Pancreas (tissue), 10 donors: ENCODE data around the gene CGB8. TPM values are rescaled to one million over a fixed set of nuclear protein-coding genes. Genes with fewer than 3 reads are reported as not detected.
A peak's percentile ranks its signal among the peaks of the same experiment; 100 is the strongest.
"Not testable (repeated sequence)": the region's sequence is repeated elsewhere in the genome, so short reads cannot be mapped to it uniquely, and the experiment has no call there.

Experiments used
- ATAC-seq, 4 donors: fragments of 200-7000 bp; cut with Tn5 transposase; one replicate each; pipeline versions ENCODE4 v1.8.0 to v1.9.1; 2020; ENCODE audit warnings: mild to moderate bottlenecking in 4 of 4, moderate library complexity in 4 of 4
- DNase-seq, 6 donors: peaks; one replicate each; pipeline ENCODE4 v3.0.0-alpha.2; 2020
- FAIRE-seq: peaks from 2 replicates; lab custom pipeline; 2012; peaks lifted over from hg19 to GRCh38; lab: Jason Lieb, UNC
- H3K27ac ChIP-seq, 4 donors: fragments of 200-600 bp; sonication (generic); 1 replicate in 3 of 4; 2 replicates in 1 of 4; pipeline versions ENCODE4 v1.5.0 to v1.8.0; 2020
- H3K27me3 ChIP-seq, 4 donors: fragments of 200-600 bp; one replicate each; pipeline ENCODE4 v1.8.0; 2021
- H3K36me3 ChIP-seq, 3 donors: fragments of 200-600 bp; sonication (generic) in 1 of 3; one replicate each; pipeline versions ENCODE4 v1.5.0 to v1.8.0; 2020 to 2021
- H3K4me1 ChIP-seq, 3 donors: fragments of 200-600 bp; one replicate each; pipeline ENCODE4 v1.8.0; 2021
- H3K4me3 ChIP-seq, 4 donors: fragments of 200-600 bp; sonication (generic) in 2 of 4; one replicate each; pipeline versions ENCODE4 v1.5.0 to v1.8.0; 2020 to 2021
- H3K9me3 ChIP-seq, 4 donors: fragments of 200-600 bp; one replicate each; pipeline ENCODE4 v1.8.0; 2021
- WGBS, 2 donors: extraction: QIAGEN DNeasy Blood & Tissue Kit; methylation state at CpG; one replicate each; pipeline ENCODE4 v1.1.7; 2013; 5-methylcytosine and 5-hydroxymethylcytosine counted together
- intact Hi-C, 3 donors: fragments of 100-400 bp; cut with DNase I; formaldehyde crosslinking; loops; one replicate each; pipeline versions ENCODE4 v1.11.1 to v1.14.2; 2022
- polyA plus RNA-seq, 2 donors: library from polyadenylated mRNA; stranded (reverse); fragments of 200-250 nt; gene quantifications; one replicate each; pipeline ENCODE4 v1.2.3, GENCODE V29; 2013
- total RNA-seq, 6 donors: library from RNA; stranded (reverse); fragmentation: NEBNext Ultra II Directional in 4 of 6; extraction: Animal tissue kit (Norgen Biotek cat#: 25700) in 4 of 6; gene quantifications; one replicate each; pipeline versions ENCODE4 v1.2.1 to v1.2.4, GENCODE V29; 2021 to 2023
- TF ChIP-seq, protein P1 (sequence below), 4 donors: fragments of 200-600 bp; sonication (generic) in 3 of 4; IDR thresholded peaks; one replicate each; pipeline versions ENCODE4 v1.5.0 to v1.8.0; 2021; ENCODE audit warnings: antibody characterized with exemption in 4 of 4
- donor health status: healthy with polysubstance abuse.
- donor health status: DM: no; HTN: no; CAD: no; lungs with moderate emphysema.
- donor health status: DM: no; HTN: no; CAD: no.
- donor health status: control.
- donor health status: control.
- donor health status: Bipolar disorder and iron deficiency.
- donor health status: DM: yes; HTN: yes; CAD: no.
- donor health status: DM: no; HTN: no; CAD: no.
- donor health status: DM: no; HTN: no; CAD: no.
- donor health status: DM: yes; HTN: yes; CAD: no.

CGB8 gene
- total and polyA plus RNA-seq, 8 donors: not detected

DNA sequence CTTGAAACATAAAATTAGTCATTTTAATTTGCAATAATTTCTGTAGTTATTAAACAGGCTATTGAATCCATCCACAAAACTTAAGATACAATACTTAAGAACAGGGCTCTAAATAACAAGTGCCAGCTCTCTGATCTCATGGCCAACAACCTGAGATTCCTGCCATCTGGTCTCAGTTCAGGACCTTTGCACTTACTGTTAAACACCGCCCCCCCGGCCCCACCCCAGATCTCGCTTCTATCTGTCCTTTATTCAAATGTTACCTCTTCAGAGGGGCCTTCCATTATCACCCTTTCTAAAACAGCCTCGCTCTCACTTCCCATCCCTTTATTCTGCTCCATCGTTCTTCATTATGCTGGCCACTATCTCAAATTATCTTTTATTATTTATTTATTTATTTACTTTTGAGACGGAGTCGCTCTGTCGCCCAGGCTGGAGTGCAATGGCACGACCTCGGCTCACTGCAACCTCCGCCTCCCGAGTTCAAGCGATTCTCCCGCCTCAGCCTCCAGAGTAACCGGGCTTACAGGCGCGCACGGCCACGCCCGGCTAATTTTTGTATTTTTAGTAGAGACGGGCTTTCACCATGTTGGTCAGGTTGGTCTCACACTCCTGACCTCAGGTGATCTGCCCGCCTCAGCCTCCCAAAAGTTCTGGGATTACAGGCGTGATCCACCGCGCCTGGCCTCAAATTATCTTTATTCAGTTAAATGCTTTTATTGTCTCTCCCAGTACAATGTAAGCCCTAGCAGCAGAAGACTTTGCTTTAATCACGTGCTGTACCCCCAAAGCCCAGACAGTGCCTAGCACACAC is 35.5 kb upstream of the CGB8 start:
- Histone ChIP-seq H3K4me3 (peak overlapping the region in 3 of 4 donors; percentile 18 to 82 (median 78)), H3K27me3 (no peaks in the 10 kb centered on the region), H3K36me3 (peaks cover 0 to 3% (median 0%) of the 10 kb centered on the region in 3 donors), H3K27ac (peak overlapping the region; percentile 42 to 86 (median 66)), H3K4me1 (peaks cover 0 to 26% (median 7%) of the 10 kb centered on the region in 3 donors), H3K9me3 (no peaks in the 10 kb centered on the region)
- DNase-seq: peak in 1 of 6 donors; percentile 45
- FAIRE-seq: no peak
- intact Hi-C loops: no loop called here
- peak in 1 of 4 donors; percentile 4 for ATAC-seq
- TF ChIP-seq, protein P1, sequence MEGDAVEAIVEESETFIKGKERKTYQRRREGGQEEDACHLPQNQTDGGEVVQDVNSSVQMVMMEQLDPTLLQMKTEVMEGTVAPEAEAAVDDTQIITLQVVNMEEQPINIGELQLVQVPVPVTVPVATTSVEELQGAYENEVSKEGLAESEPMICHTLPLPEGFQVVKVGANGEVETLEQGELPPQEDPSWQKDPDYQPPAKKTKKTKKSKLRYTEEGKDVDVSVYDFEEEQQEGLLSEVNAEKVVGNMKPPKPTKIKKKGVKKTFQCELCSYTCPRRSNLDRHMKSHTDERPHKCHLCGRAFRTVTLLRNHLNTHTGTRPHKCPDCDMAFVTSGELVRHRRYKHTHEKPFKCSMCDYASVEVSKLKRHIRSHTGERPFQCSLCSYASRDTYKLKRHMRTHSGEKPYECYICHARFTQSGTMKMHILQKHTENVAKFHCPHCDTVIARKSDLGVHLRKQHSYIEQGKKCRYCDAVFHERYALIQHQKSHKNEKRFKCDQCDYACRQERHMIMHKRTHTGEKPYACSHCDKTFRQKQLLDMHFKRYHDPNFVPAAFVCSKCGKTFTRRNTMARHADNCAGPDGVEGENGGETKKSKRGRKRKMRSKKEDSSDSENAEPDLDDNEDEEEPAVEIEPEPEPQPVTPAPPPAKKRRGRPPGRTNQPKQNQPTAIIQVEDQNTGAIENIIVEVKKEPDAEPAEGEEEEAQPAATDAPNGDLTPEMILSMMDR (IDR thresholded peaks at IDR 0.05): no peak
- WGBS, 2 donors: 44 to 48% methylated on average over 26 of the region's 26 CpGs

DNA sequence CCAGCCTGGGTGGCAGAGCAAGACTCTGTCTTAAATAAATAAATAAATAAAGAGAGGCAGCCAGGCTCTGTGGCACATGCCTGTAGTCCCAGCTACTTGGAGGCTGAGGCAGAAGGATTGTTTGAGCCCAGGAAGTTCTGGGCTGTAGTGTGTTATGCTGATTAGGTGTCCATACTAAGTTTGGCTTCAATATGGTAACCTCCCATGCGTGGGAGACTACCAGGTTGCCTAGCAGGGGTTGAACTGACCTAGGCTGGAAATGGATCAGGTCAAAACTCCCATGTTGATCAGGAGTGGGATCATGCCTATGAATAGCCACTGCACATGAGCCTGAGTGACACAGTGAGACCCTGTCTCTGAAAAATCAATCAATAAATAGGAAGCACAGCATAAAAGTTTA is 32.4 kb upstream of the CGB8 start:
- ATAC-seq: no peak
- Histone ChIP-seq H3K9me3 (no peaks in the 10 kb centered on the region), H3K4me3 (no peak overlapping the region), H3K27me3 (no peaks in the 10 kb centered on the region), H3K36me3 (no peaks in the 10 kb centered on the region), H3K27ac (no peak overlapping the region), H3K4me1 (peaks cover 0 to 5% (median 0%) of the 10 kb centered on the region in 3 donors)
- no peak for DNase-seq
- 87 to 96% methylated on average over 1 of the region's 1 CpG for WGBS, 2 donors
- intact Hi-C loops: no loop called here
- TF ChIP-seq, protein P1 (IDR thresholded peaks at IDR 0.05): no peak
- FAIRE-seq: no peak

DNA sequence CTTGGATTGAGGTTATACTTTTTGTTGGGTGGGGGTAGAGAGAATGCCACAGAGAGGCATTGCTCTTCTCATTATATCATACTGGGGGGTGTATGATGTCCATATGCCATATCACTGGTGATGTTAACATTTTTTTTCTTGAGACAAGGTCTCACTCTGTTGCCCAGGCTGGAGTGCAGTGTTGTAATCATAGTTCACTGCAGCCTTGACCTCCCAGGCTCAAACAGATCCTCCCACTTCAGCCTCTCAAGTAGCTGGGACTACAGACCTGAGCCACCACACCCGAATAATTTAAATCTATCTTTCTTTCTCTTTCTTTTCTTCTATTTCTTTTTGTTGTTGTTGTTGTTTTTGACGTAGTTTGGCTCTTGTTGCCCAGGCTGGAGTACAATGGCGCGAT is 31.5 kb upstream of the CGB8 start:
- no peak overlapping the region for H3K4me3 ChIP-seq
- 67 to 85% methylated on average over 4 of the region's 4 CpGs for WGBS, 2 donors
- intact Hi-C loops: no loop called here
- no peak for DNase-seq
- TF ChIP-seq, protein P1 (IDR thresholded peaks at IDR 0.05): no peak
- H3K4me1 ChIP-seq: peaks cover 0 to 5% (median 0%) of the 10 kb centered on the region in 3 donors
- H3K27me3 ChIP-seq: no peaks in the 10 kb centered on the region
- FAIRE-seq: no peak
- ATAC-seq: no peak
- no peak overlapping the region for H3K27ac ChIP-seq
- no peaks in the 10 kb centered on the region for H3K9me3 ChIP-seq
- no peaks in the 10 kb centered on the region for H3K36me3 ChIP-seq

DNA sequence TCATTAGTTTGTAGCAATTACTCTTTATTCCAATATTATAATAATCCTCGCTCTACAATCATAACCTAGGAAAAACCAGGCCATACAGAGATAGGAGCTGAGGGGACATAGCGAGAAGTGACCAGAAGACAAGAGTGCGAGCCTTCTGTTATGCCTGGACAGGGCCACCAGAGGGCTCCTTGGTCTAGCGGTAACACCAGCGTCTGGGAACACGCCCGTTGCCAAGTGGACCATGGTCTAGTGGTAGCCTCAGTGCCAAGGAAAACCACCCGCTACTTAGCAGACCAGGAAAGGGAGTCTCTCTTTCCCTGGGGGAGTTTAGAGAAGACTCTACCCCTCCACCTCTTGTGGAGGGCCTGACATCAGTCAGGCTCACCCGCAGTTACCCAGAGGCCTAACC is 26.0 kb upstream of the CGB8 start:
- H3K4me3 ChIP-seq, H3K27ac ChIP-seq, intact Hi-C loops, H3K9me3 ChIP-seq, H3K36me3 ChIP-seq, FAIRE-seq, H3K4me1 ChIP-seq: not testable (repeated sequence)
- peak; percentile 72 to 92 (median 80) for DNase-seq
- TF ChIP-seq, protein P1 (IDR thresholded peaks at IDR 0.05): peak; percentile 24 to 64 (median 40)
- peak; percentile 69 to 81 (median 77) for ATAC-seq
- H3K27me3 ChIP-seq: peaks cover 0 to 16% (median 0%) of the 10 kb centered on the region in 4 donors
- WGBS, 2 donors: 11 to 13% methylated on average over 8 to 9 of the region's 9 CpGs
